H1 (cell line): ENCODE data around the gene PTPRT. TPM values are rescaled to one million over a fixed set of nuclear protein-coding genes. Genes with fewer than 3 reads are reported as not detected.

Experiments used
- BRCA1 ChIP-seq: IDR thresholded peaks from 2 replicates; pipeline ENCODE4 v1.6.1; 2012; ENCODE audit warnings: low read depth, low read length, improper control_type of control experiment
- KDM1A ChIP-seq: fragments of 200-600, 300-600 bp; sonication (generic); IDR thresholded peaks from 2 replicates; pipeline ENCODE4 v1.7.1; 2016; ENCODE audit warnings: mild to moderate bottlenecking, low read length, borderline replicate concordance
- POLR2A ChIP-seq, 2 experiments: IDR thresholded peaks; 1 replicate in 1 of 2; 2 replicates in 1 of 2; pipeline ENCODE4 v1.6.1; 2011; ENCODE audit warnings: low read depth in 2 of 2, low read length in 2 of 2, mild to moderate bottlenecking in 2 of 2; ENCODE audit errors: control extremely low read depth in 1 of 2
- SP4 ChIP-seq: IDR thresholded peaks from 2 replicates; pipeline ENCODE4 v1.6.1; 2012; ENCODE audit warnings: low read length, inconsistent platforms
- TAF7 ChIP-seq: optimal IDR thresholded peaks from 2 replicates; pipeline ENCODE3; 2011; ENCODE audit warnings: low read depth, mild to moderate bottlenecking, inconsistent platforms, low read length, moderate library complexity, borderline replicate concordance
- polyA plus RNA-seq, 7 experiments: library from polyadenylated mRNA; depleted of rRNA in 3 of 7; stranded (reverse) in 5 of 7; unstranded in 2 of 7; fragments of >200 nt in 5 of 7; fragments of 200-250 nt in 2 of 7; gene quantifications; 1 replicate in 5 of 7; 2 replicates in 1 of 7; 4 replicates in 1 of 7; pipeline versions ENCODE4 v1.2.1 to v1.2.3, GENCODE V29; 2011 to 2013; ENCODE audit warnings: missing spikeins in 2 of 7, mixed read lengths in 2 of 7
- total RNA-seq: library from RNA; stranded (reverse); fragmentation: NEBNext Ultra II Directional; extraction: Animal tissue kit (Norgen Biotek cat#: 25700); gene quantifications from 2 replicates; pipeline ENCODE4 v1.2.1, GENCODE V29; 2021
- TF ChIP-seq, protein P1 (sequence below): fragments of 300-600 bp; sonication (generic); IDR thresholded peaks from 2 replicates; pipeline ENCODE4 v1.7.1; 2012; ENCODE audit warnings: low read length, moderate library complexity, mild to moderate bottlenecking, inconsistent platforms; ENCODE audit not compliant: insufficient replicate concordance

The PTPRT gene
- total and polyA plus RNA-seq, 2 of the 8 experiments (the other 6 are each of a cell fraction or from before 2014, with no cell fraction given) = 0.33 to 1.8 TPM

DNA sequence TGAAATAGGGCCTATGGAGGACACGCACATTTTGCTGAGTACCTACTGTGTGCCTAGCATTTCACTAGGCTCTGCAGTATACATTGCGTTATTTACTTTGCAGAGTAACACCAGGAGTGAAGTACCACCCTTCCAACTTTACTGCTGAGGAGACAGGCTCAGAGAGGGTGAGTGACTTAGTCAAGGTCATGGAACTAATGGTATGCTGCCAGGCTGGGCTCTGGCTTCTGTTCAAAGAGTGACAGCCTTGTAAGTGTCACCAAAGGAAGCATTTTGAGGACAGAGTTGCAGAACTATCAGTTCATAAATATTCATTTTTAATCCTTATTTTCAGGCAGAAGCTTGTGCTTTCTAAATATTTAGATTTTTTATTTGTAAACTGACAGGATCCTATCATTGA lies 816.7 kb downstream of the PTPRT start (continued):
- TF ChIP-seq, protein P1, sequence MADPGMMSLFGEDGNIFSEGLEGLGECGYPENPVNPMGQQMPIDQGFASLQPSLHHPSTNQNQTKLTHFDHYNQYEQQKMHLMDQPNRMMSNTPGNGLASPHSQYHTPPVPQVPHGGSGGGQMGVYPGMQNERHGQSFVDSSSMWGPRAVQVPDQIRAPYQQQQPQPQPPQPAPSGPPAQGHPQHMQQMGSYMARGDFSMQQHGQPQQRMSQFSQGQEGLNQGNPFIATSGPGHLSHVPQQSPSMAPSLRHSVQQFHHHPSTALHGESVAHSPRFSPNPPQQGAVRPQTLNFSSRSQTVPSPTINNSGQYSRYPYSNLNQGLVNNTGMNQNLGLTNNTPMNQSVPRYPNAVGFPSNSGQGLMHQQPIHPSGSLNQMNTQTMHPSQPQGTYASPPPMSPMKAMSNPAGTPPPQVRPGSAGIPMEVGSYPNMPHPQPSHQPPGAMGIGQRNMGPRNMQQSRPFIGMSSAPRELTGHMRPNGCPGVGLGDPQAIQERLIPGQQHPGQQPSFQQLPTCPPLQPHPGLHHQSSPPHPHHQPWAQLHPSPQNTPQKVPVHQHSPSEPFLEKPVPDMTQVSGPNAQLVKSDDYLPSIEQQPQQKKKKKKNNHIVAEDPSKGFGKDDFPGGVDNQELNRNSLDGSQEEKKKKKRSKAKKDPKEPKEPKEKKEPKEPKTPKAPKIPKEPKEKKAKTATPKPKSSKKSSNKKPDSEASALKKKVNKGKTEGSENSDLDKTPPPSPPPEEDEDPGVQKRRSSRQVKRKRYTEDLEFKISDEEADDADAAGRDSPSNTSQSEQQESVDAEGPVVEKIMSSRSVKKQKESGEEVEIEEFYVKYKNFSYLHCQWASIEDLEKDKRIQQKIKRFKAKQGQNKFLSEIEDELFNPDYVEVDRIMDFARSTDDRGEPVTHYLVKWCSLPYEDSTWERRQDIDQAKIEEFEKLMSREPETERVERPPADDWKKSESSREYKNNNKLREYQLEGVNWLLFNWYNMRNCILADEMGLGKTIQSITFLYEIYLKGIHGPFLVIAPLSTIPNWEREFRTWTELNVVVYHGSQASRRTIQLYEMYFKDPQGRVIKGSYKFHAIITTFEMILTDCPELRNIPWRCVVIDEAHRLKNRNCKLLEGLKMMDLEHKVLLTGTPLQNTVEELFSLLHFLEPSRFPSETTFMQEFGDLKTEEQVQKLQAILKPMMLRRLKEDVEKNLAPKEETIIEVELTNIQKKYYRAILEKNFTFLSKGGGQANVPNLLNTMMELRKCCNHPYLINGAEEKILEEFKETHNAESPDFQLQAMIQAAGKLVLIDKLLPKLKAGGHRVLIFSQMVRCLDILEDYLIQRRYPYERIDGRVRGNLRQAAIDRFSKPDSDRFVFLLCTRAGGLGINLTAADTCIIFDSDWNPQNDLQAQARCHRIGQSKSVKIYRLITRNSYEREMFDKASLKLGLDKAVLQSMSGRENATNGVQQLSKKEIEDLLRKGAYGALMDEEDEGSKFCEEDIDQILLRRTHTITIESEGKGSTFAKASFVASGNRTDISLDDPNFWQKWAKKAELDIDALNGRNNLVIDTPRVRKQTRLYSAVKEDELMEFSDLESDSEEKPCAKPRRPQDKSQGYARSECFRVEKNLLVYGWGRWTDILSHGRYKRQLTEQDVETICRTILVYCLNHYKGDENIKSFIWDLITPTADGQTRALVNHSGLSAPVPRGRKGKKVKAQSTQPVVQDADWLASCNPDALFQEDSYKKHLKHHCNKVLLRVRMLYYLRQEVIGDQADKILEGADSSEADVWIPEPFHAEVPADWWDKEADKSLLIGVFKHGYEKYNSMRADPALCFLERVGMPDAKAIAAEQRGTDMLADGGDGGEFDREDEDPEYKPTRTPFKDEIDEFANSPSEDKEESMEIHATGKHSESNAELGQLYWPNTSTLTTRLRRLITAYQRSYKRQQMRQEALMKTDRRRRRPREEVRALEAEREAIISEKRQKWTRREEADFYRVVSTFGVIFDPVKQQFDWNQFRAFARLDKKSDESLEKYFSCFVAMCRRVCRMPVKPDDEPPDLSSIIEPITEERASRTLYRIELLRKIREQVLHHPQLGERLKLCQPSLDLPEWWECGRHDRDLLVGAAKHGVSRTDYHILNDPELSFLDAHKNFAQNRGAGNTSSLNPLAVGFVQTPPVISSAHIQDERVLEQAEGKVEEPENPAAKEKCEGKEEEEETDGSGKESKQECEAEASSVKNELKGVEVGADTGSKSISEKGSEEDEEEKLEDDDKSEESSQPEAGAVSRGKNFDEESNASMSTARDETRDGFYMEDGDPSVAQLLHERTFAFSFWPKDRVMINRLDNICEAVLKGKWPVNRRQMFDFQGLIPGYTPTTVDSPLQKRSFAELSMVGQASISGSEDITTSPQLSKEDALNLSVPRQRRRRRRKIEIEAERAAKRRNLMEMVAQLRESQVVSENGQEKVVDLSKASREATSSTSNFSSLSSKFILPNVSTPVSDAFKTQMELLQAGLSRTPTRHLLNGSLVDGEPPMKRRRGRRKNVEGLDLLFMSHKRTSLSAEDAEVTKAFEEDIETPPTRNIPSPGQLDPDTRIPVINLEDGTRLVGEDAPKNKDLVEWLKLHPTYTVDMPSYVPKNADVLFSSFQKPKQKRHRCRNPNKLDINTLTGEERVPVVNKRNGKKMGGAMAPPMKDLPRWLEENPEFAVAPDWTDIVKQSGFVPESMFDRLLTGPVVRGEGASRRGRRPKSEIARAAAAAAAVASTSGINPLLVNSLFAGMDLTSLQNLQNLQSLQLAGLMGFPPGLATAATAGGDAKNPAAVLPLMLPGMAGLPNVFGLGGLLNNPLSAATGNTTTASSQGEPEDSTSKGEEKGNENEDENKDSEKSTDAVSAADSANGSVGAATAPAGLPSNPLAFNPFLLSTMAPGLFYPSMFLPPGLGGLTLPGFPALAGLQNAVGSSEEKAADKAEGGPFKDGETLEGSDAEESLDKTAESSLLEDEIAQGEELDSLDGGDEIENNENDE = no peak
- TF ChIP-seq BRCA1 (no peak), TAF7 (no peak), SP4 (no peak), POLR2A (IDR thresholded peaks at IDR 0.05; ENCODE audit: control extremely low read depth in 1 of 2, low read depth in 2 of 2, low read length in 2 of 2) (no peak), KDM1A (no peak)
